Head of caudate nucleus (tissue), 42 donors: ENCODE measurements around the gene GTF3C5.

Source experiments
- DNase-seq, 42 donors: peaks; one replicate each; pipeline versions ENCODE4 v3.0.0 to v3.0.0-alpha.2; 2020 to 2021; ENCODE audit warnings: mixed read lengths in 7 of 42
- intact Hi-C: fragments of 100-400 bp; cut with DNase I; formaldehyde crosslinking; loops from one replicate; pipeline ENCODE4 v1.15.0; 2022

GTF3C5 gene

GRCh38 chr9:133098871-133099270 lies 68.1 kb downstream of the GTF3C5 start:
- DNase-seq, result peak in 1 of 42 donors; percentile 28
- intact Hi-C loops, result loop anchor here (5.0 kb wide), 1 partner anchor 57 kb away; no protein-coding TSS in a partner anchor

GRCh38 chr9:133099726-133100505 lies 69.1 kb downstream of the GTF3C5 start:
- intact Hi-C loops, result loop anchor here (5.0 kb wide), 2 partner anchors 47 to 58 kb away; no protein-coding TSS in a partner anchor
- peak in 4 of 42 donors; percentile 4 to 36 (median 8) for DNase-seq

- DNase-seq, result peak in 3 of 42 donors; percentile 4 to 22 (median 11)
- intact Hi-C loops, result loop anchor here (5.0 kb wide), 1 partner anchor 47 kb away; no protein-coding TSS in a partner anchor
Measured at GRCh38 chr9:133100506-133101355, 69.9 kb downstream of the GTF3C5 start.

GRCh38 chr9:133101356-133102189 lies 70.8 kb downstream of the GTF3C5 start:
- DNase-seq, result peak in 11 of 42 donors; percentile 14 to 60 (median 32)
- intact Hi-C loops, result loop anchor here (5.0 kb wide), 1 partner anchor 46 kb away; no protein-coding TSS in a partner anchor

GRCh38 chr9:133102190-133103021 lies 71.6 kb downstream of the GTF3C5 start:
- intact Hi-C loops, result loop anchor here (5.0 kb wide), 1 partner anchor 45 kb away; no protein-coding TSS in a partner anchor
- peak in 8 of 42 donors; percentile 9 to 32 (median 15) for DNase-seq

- peak; percentile 46 to 93 (median 80) for DNase-seq
- intact Hi-C loops, result loop anchor here (5.0 kb wide), 1 partner anchor 44 kb away; no protein-coding TSS in a partner anchor
Measured at GRCh38 chr9:133103183-133103986, 72.6 kb downstream of the GTF3C5 start.

GRCh38 chr9:133103987-133104505 lies 73.2 kb downstream of the GTF3C5 start:
- peak in 9 of 42 donors; percentile 3 to 29 (median 13) for DNase-seq
- intact Hi-C loops, result loop anchor here (5.0 kb wide), 1 partner anchor 43 kb away; no protein-coding TSS in a partner anchor

- intact Hi-C loops, result loop anchor here (5.0 kb wide), 1 partner anchor 42 kb away; no protein-coding TSS in a partner anchor
- DNase-seq, result peak in 9 of 42 donors; percentile 1 to 31 (median 10)
Measured at GRCh38 chr9:133104718-133105460, 74.1 kb downstream of the GTF3C5 start.

GRCh38 chr9:133105461-133105770 lies 74.6 kb downstream of the GTF3C5 start:
- intact Hi-C loops, result no loop called here
- DNase-seq, result peak in 8 of 42 donors; percentile 1 to 28 (median 10)

GRCh38 chr9:133106511-133107244 lies 75.9 kb downstream of the GTF3C5 start:
- peak in 11 of 42 donors; percentile 8 to 29 (median 16) for DNase-seq
- intact Hi-C loops, result no loop called here

- intact Hi-C loops, result no loop called here
- peak in 7 of 42 donors; percentile 3 to 26 (median 15) for DNase-seq
Measured at GRCh38 chr9:133107245-133107722, 76.5 kb downstream of the GTF3C5 start.
